Spinal cord (tissue), 4 donors: ENCODE measurements around the gene PLA2G2F. TPM values are rescaled to one million over a fixed set of nuclear protein-coding genes. Genes with fewer than 3 reads are reported as not detected.

Experiments
- polyA plus RNA-seq, 2 donors: library from polyadenylated mRNA; unstranded; fragments of 120-200 nt; gene quantifications; one replicate each; pipeline ENCODE4 v1.2.1, GENCODE V29; 2013; ENCODE audit not compliant: insufficient read length in 2 of 2
- total RNA-seq, 2 donors: library from RNA; depleted of rRNA in 1 of 2; stranded (reverse); fragments of 120-200 nt in 1 of 2; fragments of >200 nt in 1 of 2; gene quantifications; one replicate each; pipeline versions ENCODE4 v1.2.3 to v1.2.4, GENCODE V29; 2013 to 2014

PLA2G2F gene
- total and polyA plus RNA-seq, 4 donors: not detected

Other genes starting within 250 kb of the PLA2G2F start
- not detected for gene PLA2G2E, start 215.7 kb upstream of the PLA2G2F start, total RNA-seq
- gene PLA2G2E, start 215.7 kb upstream of the PLA2G2F start, polyA plus RNA-seq: not detected
- under 1 TPM in 1 of 2 donors, not detected in 1; 0.40 TPM for gene PLA2G2A, start 159.7 kb upstream of the PLA2G2F start, total RNA-seq
- under 1 TPM in 1 of 2 donors, not detected in 1; 0.20 TPM for gene PLA2G2A, start 159.7 kb upstream of the PLA2G2F start, polyA plus RNA-seq
- gene PLA2G5, start 69.1 kb upstream of the PLA2G2F start, total RNA-seq: 1 to 10 TPM; 1.9 to 2.1 TPM
- gene PLA2G5, start 69.1 kb upstream of the PLA2G2F start, polyA plus RNA-seq: 1 to 10 TPM; 3.0 to 3.2 TPM
- not detected for gene PLA2G2D, start 19.8 kb upstream of the PLA2G2F start, total RNA-seq
- gene PLA2G2D, start 19.8 kb upstream of the PLA2G2F start, polyA plus RNA-seq: under 1 TPM; 0.10 to 0.18 TPM
- gene UBXN10, start 46.8 kb downstream of the PLA2G2F start, total RNA-seq: 1 to 10 TPM; 4.2 to 9.8 TPM
- gene UBXN10, start 46.8 kb downstream of the PLA2G2F start, polyA plus RNA-seq: 1 to 10 TPM; 3.9 to 6.2 TPM
- not detected for gene PLA2G2C, start 47.2 kb downstream of the PLA2G2F start, total RNA-seq
- gene PLA2G2C, start 47.2 kb downstream of the PLA2G2F start, polyA plus RNA-seq: under 1 TPM; 0.08 to 0.40 TPM
- gene VWA5B1, start 151.6 kb downstream of the PLA2G2F start, total RNA-seq: 10 to 100 TPM in 1 of 2 donors, 1 to 10 TPM in 1; 2.2 to 10.4 TPM
- gene VWA5B1, start 151.6 kb downstream of the PLA2G2F start, polyA plus RNA-seq: 1 to 10 TPM; 4.5 to 6.1 TPM